MM.1S (cell line): Measurements from ENCODE around the gene NIPBL.
"Not testable (repeated sequence)": the region's sequence is repeated elsewhere in the genome, so short reads cannot be mapped to it uniquely, and the experiment has no call there.

Experiments used
- EZH2phosphoT487 ChIP-seq: fragments of 300-600 bp; sonication (generic); IDR thresholded peaks from 2 replicates; pipeline ENCODE4 v1.6.1; 2018; ENCODE audit warnings: antibody characterized with exemption, low read length
- TF ChIP-seq, protein P1 (sequence below): fragments of 300-600 bp; sonication (generic); IDR thresholded peaks from 2 replicates; pipeline ENCODE4 v1.5.1; 2016; ENCODE audit warnings: antibody characterized with exemption, low read length, mixed read lengths

- TF ChIP-seq, protein P1, sequence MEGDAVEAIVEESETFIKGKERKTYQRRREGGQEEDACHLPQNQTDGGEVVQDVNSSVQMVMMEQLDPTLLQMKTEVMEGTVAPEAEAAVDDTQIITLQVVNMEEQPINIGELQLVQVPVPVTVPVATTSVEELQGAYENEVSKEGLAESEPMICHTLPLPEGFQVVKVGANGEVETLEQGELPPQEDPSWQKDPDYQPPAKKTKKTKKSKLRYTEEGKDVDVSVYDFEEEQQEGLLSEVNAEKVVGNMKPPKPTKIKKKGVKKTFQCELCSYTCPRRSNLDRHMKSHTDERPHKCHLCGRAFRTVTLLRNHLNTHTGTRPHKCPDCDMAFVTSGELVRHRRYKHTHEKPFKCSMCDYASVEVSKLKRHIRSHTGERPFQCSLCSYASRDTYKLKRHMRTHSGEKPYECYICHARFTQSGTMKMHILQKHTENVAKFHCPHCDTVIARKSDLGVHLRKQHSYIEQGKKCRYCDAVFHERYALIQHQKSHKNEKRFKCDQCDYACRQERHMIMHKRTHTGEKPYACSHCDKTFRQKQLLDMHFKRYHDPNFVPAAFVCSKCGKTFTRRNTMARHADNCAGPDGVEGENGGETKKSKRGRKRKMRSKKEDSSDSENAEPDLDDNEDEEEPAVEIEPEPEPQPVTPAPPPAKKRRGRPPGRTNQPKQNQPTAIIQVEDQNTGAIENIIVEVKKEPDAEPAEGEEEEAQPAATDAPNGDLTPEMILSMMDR, result not testable (repeated sequence)
- TF ChIP-seq EZH2phosphoT487, result not testable (repeated sequence)
Observed at GRCh38 chr5:36848545-36848944, 28.0 kb upstream of the NIPBL start.
